Hepatocyte (in vitro differentiated cells): ENCODE measurements around the gene CHN2.

Experiments
- EZH2 ChIP-seq: fragments of 200-600 bp; sonication (generic); IDR thresholded peaks from 2 replicates; pipeline ENCODE4 v1.6.1; 2016; ENCODE audit warnings: antibody characterized with exemption, mild to moderate bottlenecking, borderline replicate concordance
- EZH2phosphoT487 ChIP-seq: fragments of 200-600 bp; sonication (generic); IDR thresholded peaks from one replicate; pipeline ENCODE4 v1.6.1; 2018; ENCODE audit warnings: antibody characterized with exemption, mild to moderate bottlenecking, low read depth, moderate library complexity; ENCODE audit not compliant: unreplicated experiment, severe bottlenecking
- TF ChIP-seq, protein P1 (sequence below): fragments of 200-600 bp; sonication (generic); IDR thresholded peaks from 2 replicates; pipeline ENCODE4 v1.5.1; 2016; ENCODE audit warnings: antibody characterized with exemption, mild to moderate bottlenecking; ENCODE audit not compliant: poor library complexity

DNA sequence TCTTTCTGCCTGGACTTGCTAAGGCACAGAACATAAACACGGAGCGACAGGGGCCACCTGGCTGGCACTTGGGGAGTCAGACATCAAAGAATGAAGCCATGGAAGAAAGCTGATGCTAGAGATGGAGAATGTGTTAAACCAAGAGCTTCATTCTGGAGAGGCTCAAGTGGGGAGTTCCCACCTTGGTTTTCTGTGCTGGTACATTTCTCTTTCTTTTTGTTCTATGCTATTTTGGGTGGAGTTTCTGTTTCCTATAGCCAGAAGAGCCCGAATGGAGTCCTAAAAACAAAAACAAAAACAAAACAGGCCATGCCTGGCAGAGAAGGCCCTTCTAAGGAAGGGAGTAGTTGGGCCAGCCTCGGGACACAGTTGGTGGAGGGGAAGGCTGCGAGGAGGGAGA, 220.6 kb downstream of the CHN2 start:
- no peak for TF ChIP-seq EZH2phosphoT487
- TF ChIP-seq, protein P1, sequence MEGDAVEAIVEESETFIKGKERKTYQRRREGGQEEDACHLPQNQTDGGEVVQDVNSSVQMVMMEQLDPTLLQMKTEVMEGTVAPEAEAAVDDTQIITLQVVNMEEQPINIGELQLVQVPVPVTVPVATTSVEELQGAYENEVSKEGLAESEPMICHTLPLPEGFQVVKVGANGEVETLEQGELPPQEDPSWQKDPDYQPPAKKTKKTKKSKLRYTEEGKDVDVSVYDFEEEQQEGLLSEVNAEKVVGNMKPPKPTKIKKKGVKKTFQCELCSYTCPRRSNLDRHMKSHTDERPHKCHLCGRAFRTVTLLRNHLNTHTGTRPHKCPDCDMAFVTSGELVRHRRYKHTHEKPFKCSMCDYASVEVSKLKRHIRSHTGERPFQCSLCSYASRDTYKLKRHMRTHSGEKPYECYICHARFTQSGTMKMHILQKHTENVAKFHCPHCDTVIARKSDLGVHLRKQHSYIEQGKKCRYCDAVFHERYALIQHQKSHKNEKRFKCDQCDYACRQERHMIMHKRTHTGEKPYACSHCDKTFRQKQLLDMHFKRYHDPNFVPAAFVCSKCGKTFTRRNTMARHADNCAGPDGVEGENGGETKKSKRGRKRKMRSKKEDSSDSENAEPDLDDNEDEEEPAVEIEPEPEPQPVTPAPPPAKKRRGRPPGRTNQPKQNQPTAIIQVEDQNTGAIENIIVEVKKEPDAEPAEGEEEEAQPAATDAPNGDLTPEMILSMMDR, result no peak
- TF ChIP-seq EZH2, result no peak
